Measurements from ENCODE around the gene KRTAP5-7.

Gene KRTAP5-7

GRCh38 chr11:71490044-71490730 is 36.9 kb upstream of the KRTAP5-7 start:
- no peak for TF ChIP-seq CTCF (IDR thresholded peaks at IDR 0.05; ENCODE audit: borderline replicate concordance, insufficient read depth, low read depth, low read length)
- H3K4me3 ChIP-seq (ENCODE audit: low read depth, low read length): no peak overlapping the region

- no peak for TF ChIP-seq CTCF (IDR thresholded peaks at IDR 0.05; ENCODE audit: borderline replicate concordance, insufficient read depth, low read depth, low read length)
- H3K4me3 ChIP-seq (ENCODE audit: low read depth, low read length): no peak overlapping the region
Measured at GRCh38 chr11:71490731-71491390, 36.2 kb upstream of the KRTAP5-7 start.

GRCh38 chr11:71491531-71491930 is 35.5 kb upstream of the KRTAP5-7 start:
- TF ChIP-seq CTCF (IDR thresholded peaks at IDR 0.05; ENCODE audit: borderline replicate concordance, insufficient read depth, low read depth, low read length): no peak
- no peak overlapping the region for H3K4me3 ChIP-seq (ENCODE audit: low read depth, low read length)

GRCh38 chr11:71491940-71492339 is 35.1 kb upstream of the KRTAP5-7 start:
- TF ChIP-seq CTCF (IDR thresholded peaks at IDR 0.05; ENCODE audit: borderline replicate concordance, insufficient read depth, low read depth, low read length): no peak
- H3K4me3 ChIP-seq (ENCODE audit: low read depth, low read length): no peak overlapping the region

- no peak overlapping the region for H3K4me3 ChIP-seq (ENCODE audit: low read depth, low read length)
- no peak for TF ChIP-seq CTCF (IDR thresholded peaks at IDR 0.05; ENCODE audit: borderline replicate concordance, insufficient read depth, low read depth, low read length)
Measured at GRCh38 chr11:71495286-71496230, 31.5 kb upstream of the KRTAP5-7 start.

GRCh38 chr11:71496421-71496820 is 30.6 kb upstream of the KRTAP5-7 start:
- H3K4me3 ChIP-seq (ENCODE audit: low read depth, low read length): no peak overlapping the region
- no peak for TF ChIP-seq CTCF (IDR thresholded peaks at IDR 0.05; ENCODE audit: borderline replicate concordance, insufficient read depth, low read depth, low read length)
